Testis (tissue), 2 donors: ENCODE results near the gene PEX14.

Experiments used
- POLR2A ChIP-seq: fragments of 450-650 bp; IDR thresholded peaks from one replicate; pipeline ENCODE4 v1.6.1; 2017; ENCODE audit warnings: antibody characterized with exemption, mild to moderate bottlenecking, moderate library complexity
- TF ChIP-seq, protein P1 (sequence below), 3 experiments: fragments of 450-650 bp in 2 of 3; fragments of 200-600 bp in 1 of 3; sonication (generic) in 1 of 3; IDR thresholded peaks; one replicate each; pipeline ENCODE4 v1.5.1; 2016 to 2019; ENCODE audit warnings: antibody characterized with exemption in 3 of 3, mild to moderate bottlenecking in 2 of 3, moderate library complexity in 1 of 3

DNA sequence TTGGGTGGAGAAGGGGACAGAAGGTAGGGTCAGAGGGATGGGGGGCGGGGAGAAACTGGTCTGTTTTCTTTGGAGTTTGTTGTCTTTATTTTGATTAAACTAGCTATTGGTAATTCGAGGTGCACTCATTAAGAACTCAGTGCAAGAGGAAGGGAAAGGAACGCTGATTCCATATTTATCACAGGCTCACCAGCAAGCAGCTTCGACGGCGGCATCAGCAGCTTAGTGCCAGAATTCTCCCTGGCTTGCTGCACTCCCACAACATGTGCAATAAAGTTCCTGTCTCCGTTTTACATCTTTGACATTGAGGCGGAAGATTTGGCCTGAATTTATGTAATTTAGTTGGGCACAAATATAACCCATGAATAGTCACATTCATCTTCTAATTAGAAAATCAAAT lies 57.6 kb downstream of the PEX14 start:
- TF ChIP-seq, protein P1, sequence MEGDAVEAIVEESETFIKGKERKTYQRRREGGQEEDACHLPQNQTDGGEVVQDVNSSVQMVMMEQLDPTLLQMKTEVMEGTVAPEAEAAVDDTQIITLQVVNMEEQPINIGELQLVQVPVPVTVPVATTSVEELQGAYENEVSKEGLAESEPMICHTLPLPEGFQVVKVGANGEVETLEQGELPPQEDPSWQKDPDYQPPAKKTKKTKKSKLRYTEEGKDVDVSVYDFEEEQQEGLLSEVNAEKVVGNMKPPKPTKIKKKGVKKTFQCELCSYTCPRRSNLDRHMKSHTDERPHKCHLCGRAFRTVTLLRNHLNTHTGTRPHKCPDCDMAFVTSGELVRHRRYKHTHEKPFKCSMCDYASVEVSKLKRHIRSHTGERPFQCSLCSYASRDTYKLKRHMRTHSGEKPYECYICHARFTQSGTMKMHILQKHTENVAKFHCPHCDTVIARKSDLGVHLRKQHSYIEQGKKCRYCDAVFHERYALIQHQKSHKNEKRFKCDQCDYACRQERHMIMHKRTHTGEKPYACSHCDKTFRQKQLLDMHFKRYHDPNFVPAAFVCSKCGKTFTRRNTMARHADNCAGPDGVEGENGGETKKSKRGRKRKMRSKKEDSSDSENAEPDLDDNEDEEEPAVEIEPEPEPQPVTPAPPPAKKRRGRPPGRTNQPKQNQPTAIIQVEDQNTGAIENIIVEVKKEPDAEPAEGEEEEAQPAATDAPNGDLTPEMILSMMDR (IDR thresholded peaks at IDR 0.05): no peak
- TF ChIP-seq POLR2A: no peak
